HG03469 (cell line): Measurements from ENCODE around the gene ZNF462.

Source experiments
- ATAC-seq: cut with Tn5 transposase; IDR thresholded peaks from one replicate; pipeline ENCODE4 v1.9.1; 2021; ENCODE audit warnings: mild to moderate bottlenecking, moderate library complexity, moderate number of reproducible peaks; ENCODE audit not compliant: unreplicated experiment

The ZNF462 gene

DNA sequence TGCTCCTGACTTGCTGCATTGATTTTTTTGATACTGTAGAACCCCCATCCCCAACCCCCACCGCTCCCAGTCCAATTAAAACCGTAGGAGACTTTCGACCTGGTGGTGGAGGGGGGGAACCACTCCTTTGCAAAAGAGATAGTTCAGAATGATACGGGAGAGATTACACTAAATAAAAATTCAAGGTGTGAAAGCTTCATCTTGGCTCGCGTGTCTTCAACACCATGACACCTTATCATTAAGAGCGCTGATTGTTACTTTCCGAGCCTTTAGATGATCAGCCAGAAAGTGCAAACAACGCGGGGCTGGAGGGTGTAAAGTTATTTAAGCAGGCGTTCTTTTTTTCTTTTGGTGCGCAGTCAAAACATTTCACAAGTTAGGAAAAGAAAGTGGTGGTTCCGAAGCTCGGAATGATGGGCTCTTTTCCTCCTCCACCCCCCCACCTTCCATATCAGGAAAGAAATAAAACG is 1.3 kb upstream of the ZNF462 start:
- ATAC-seq = no peak

GRCh38 chr9:106862110-106862820 is 701 bp upstream of the ZNF462 start:
- no peak for ATAC-seq

- ATAC-seq = no peak
Observed at GRCh38 chr9:106864373-106865143, 1.6 kb downstream of the ZNF462 start.

DNA sequence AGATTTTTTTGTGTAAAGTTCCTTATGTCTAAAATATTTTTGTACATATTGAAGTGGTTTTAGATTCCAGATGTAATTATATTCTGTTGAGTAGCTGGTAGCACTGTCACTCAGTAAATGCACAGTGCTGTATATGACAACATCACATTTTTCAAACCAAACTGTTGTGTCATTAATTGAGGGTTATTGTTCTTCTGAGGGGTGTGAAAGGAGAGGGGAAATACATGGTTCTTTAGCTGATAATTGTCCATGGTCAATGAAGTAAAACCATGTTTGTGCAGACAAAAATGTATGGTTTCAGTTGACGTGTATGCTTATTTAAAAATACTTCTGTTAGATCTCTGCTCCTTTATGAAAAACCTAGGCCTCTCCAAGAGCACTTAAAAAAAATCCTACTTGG is 3.3 kb downstream of the ZNF462 start:
- ATAC-seq = no peak

DNA sequence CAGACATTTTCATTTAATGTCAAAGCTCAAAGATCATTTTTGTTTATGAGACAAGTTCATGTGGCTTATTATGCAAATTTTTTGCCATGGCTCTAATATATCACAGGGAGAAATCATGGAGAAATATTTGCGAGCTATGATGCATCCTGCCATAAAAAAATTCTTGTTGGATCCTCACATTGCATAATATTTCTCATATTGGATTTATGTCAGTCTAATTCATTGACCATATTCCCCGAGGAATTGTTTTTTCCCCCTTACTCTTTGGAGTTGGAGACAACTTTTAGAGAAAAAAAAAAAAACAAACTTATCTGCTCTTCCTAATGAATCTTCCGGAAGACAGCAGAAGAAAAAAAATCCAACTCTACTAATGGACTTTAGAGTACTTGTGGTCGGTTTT is 4.3 kb downstream of the ZNF462 start:
- no peak for ATAC-seq

- no peak for ATAC-seq
Observed at GRCh38 chr9:106868087-106868486, 5.1 kb downstream of the ZNF462 start.

GRCh38 chr9:106868565-106868964 is 5.6 kb downstream of the ZNF462 start:
- ATAC-seq = no peak

DNA sequence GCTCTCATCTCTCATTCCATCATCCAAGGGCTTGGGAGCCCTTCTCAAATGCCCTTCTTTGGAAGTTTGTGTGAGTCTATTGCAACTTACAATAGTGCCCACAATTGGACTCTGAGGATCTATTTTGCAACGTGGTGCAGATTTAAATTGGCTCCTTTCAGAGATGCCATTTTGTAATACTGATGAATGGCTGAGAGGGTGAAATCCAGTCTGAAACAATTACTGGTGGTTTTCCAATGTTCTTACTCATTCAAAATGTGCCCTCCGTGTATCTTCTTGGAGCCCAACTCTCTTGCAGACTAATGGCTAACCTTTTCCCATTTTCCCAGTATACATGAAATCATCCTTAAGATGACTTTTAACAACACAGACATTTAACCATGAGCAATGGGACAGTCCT is 6.1 kb downstream of the ZNF462 start:
- ATAC-seq = no peak

GRCh38 chr9:106869458-106869857 is 6.5 kb downstream of the ZNF462 start:
- no peak for ATAC-seq

GRCh38 chr9:106872641-106873040 is 9.7 kb downstream of the ZNF462 start:
- ATAC-seq = no peak

- no peak for ATAC-seq
Observed at GRCh38 chr9:106874031-106874430, 11.1 kb downstream of the ZNF462 start.

- ATAC-seq = no peak
Observed at GRCh38 chr9:106874652-106875051, 11.7 kb downstream of the ZNF462 start.

- no peak for ATAC-seq
Observed at GRCh38 chr9:106875529-106875928, 12.6 kb downstream of the ZNF462 start.

DNA sequence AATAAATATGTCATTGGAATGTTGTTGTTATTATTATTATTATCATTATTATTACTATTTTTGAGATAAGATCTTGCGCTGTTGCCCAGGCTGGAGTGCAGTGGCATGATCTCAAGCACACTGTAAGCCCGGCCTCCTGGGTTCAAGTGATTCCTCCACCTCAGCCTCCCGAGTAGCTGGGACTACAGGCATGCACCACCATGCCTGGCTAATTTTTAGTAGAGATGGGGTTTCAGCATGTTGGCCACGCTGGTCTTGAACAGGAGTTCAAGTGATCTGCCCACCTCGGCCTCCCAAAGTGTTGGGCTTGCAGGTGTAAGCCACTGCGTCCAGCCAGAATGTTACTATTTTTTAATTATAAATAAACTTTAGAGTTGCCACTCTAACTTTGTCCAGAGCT is 14.4 kb downstream of the ZNF462 start:
- ATAC-seq = no peak

GRCh38 chr9:106878081-106878837 is 15.3 kb downstream of the ZNF462 start:
- no peak for ATAC-seq

GRCh38 chr9:106878934-106879333 is 16.0 kb downstream of the ZNF462 start:
- ATAC-seq = no peak

- no peak for ATAC-seq
Observed at GRCh38 chr9:106879439-106879882, 16.5 kb downstream of the ZNF462 start.

DNA sequence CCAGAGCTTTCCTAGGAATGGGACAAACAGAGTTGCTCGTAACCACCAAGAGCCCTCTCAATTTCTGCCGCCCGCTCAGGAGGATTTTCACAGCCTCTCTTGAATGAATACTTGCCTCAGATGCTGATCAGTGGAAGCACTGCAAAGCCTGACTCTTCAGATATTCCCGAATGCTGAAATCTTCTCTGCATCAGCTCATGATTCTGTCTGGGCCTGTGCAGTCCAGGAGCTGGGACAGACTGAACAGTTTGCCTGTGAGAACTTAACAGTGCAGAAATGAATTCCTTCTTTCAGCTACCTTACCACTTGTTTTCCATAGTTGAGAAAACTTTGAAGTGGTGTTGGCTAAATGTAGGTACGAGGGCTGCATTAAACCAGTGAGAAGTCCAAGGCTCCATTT is 17.1 kb downstream of the ZNF462 start:
- ATAC-seq = no peak

DNA sequence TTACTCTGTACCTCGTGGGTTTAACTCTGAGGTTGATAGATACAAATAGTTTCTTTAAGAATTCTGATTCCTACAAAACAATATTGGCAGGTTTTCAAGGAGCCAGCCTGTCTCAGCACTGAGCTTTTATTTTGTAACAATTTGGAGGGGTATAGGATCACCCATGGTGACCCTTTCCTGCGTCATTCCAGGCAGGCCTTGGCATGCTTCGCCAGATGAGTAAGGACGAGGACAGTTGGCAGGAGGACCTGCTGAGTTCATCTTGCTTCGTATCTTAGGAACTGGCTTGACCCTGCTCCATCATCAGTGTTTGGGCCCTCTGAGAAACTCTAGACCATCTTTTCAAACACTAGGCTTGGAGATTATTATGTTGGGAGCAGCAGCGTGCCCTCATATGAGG is 17.9 kb downstream of the ZNF462 start:
- no peak for ATAC-seq

DNA sequence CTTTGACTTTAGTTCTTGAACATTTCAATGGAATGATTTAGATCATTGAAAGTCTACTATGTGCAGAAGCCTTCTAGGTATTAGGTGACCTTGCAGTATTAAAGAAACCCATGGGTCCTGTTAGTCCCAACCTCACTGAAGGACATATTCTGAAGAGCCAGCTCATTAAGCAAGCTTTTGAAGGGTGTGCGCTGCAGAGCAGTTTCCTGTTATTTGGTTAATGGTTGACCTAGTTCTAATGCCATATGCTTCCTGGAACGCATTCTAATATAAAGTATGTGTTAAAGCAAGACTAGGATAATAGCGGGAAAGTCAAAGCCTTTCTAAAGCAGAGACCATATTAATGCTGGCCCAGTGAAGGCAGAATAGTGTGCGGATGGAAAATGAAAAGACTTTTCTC is 20.1 kb downstream of the ZNF462 start:
- ATAC-seq = no peak

- ATAC-seq = no peak
Observed at GRCh38 chr9:106883626-106884190, 20.7 kb downstream of the ZNF462 start.
